Endothelial cell of umbilical vein (primary cell): ENCODE data around the gene ZDHHC14.

ENCODE experiments used
- EZH2 ChIP-seq: IDR thresholded peaks from 2 replicates; pipeline ENCODE4 v1.6.1; 2012; ENCODE audit warnings: borderline replicate concordance, low read depth, mild to moderate bottlenecking, moderate library complexity, low read length, inconsistent platforms; ENCODE audit not compliant: severe bottlenecking
- GATA2 ChIP-seq: IDR thresholded peaks from 2 replicates; pipeline ENCODE4 v1.7.0; 2011; ENCODE audit warnings: low read depth, mild to moderate bottlenecking, moderate library complexity, mixed read lengths, low read length; ENCODE audit not compliant: insufficient read length, insufficient read depth
- JUN ChIP-seq: IDR thresholded peaks from 2 replicates; pipeline ENCODE4 v1.6.1; 2011; ENCODE audit warnings: borderline replicate concordance, low read depth; ENCODE audit not compliant: insufficient read length, insufficient read depth
- MAX ChIP-seq: IDR thresholded peaks from 2 replicates; pipeline ENCODE4 v1.6.1; 2011; ENCODE audit not compliant: insufficient read depth, insufficient read length
- POLR2A ChIP-seq: IDR thresholded peaks from 2 replicates; pipeline ENCODE4 v1.6.1; 2012; ENCODE audit warnings: low read depth, mild to moderate bottlenecking, control low read depth, low read length
- POLR2AphosphoS5 ChIP-seq: IDR thresholded peaks from 2 replicates; pipeline ENCODE4 v1.6.1; 2012; ENCODE audit warnings: low read depth, mild to moderate bottlenecking, control low read depth, low read length, moderate library complexity; ENCODE audit not compliant: insufficient read depth
- TF ChIP-seq, protein P1 (sequence below), 2 donors: IDR thresholded peaks; 1 replicate in 1 of 2; 2 replicates in 1 of 2; pipeline ENCODE4 v1.5.1; 2011; ENCODE audit warnings: low read length in 2 of 2, mild to moderate bottlenecking in 2 of 2, moderate library complexity in 2 of 2, control low read depth in 1 of 2, inconsistent platforms in 1 of 2, low read depth in 1 of 2; ENCODE audit not compliant: insufficient read depth in 1 of 2; ENCODE audit errors: extremely low read depth in 1 of 2

DNA sequence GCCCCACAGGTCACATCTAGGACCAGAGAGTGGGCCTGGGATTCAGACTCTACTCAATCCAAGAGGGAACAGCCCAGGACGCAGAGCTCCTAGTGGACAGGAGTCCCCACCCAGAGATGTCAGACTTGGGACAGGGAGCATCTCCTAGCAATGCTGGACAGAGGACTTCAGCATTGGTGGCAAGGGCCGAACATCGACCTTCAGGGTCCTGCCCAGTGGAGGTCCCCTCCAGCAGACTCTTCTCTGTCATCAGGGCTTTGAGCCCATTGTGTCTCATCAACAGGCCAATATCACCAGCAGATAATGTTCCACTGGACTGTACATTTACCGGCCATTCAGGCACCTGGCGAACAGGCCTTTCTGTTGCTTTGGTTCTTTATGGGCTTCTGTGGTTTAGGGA lies 282.3 kb downstream of the ZDHHC14 start:
- TF ChIP-seq, protein P1, sequence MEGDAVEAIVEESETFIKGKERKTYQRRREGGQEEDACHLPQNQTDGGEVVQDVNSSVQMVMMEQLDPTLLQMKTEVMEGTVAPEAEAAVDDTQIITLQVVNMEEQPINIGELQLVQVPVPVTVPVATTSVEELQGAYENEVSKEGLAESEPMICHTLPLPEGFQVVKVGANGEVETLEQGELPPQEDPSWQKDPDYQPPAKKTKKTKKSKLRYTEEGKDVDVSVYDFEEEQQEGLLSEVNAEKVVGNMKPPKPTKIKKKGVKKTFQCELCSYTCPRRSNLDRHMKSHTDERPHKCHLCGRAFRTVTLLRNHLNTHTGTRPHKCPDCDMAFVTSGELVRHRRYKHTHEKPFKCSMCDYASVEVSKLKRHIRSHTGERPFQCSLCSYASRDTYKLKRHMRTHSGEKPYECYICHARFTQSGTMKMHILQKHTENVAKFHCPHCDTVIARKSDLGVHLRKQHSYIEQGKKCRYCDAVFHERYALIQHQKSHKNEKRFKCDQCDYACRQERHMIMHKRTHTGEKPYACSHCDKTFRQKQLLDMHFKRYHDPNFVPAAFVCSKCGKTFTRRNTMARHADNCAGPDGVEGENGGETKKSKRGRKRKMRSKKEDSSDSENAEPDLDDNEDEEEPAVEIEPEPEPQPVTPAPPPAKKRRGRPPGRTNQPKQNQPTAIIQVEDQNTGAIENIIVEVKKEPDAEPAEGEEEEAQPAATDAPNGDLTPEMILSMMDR (IDR thresholded peaks at IDR 0.05; ENCODE audit: extremely low read depth in 1 of 2, insufficient read depth in 1 of 2, low read depth in 1 of 2, low read length in 2 of 2) = no peak
- TF ChIP-seq POLR2AphosphoS5 = no peak
- TF ChIP-seq MAX = no peak
- no peak for TF ChIP-seq EZH2
- TF ChIP-seq POLR2A = no peak
- no peak for TF ChIP-seq GATA2
- no peak for TF ChIP-seq JUN
